GM19452 (cell line): Measurements from ENCODE around the gene LRAT.

Experiments used
- ATAC-seq: cut with Tn5 transposase; IDR thresholded peaks from one replicate; pipeline ENCODE4 v1.9.1; 2021; ENCODE audit not compliant: unreplicated experiment

The LRAT gene

GRCh38 chr4:154760895-154761294 lies 17.1 kb downstream of the LRAT start:
- no peak for ATAC-seq

GRCh38 chr4:154778264-154778663 lies 34.5 kb downstream of the LRAT start:
- ATAC-seq, result no peak

- ATAC-seq, result no peak
Observed at GRCh38 chr4:154779362-154779947, 35.7 kb downstream of the LRAT start.

DNA sequence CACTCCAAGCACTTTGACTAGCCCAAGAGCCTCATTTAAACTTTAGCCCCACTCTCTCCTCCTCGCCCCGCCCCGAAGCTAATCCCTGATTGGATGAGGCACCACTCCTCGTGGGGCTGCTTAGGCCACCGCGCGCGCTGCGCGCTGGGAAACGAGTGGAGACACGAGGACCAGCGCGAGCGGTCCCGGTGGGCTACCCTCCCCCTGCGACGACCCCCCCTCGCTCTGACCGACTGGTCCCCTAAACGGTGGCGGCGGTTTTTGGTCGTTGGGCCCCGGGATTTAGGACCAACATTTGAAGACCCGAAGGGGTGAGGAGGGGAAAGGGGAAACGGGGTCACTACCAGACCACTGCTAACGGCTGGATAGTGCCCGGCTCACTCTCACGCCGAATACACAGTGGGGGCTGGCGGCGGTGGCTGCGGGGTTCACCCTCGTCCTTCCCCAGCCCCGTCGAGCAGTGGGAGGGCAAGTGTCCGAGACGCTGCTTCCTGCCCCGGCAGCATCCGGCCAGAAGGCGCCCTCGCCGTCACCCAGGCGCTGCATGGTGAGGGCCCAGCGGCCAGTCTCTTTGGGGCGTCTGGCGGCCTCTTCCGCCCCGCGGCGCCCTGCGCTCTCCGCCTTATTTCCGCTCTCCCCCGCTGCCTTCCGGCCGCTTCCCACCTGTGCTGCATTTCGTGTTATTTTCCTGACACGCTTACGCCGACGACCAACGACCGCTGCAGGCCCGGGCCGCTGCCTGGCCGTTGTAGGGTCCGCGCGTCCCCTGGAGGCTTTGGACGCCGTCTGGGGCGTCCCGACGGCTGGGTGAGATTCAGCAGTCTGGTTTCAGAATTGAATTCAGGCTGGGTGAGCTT lies 37.6 kb downstream of the LRAT start, which contains the start of gene RBM46:
Gene RBM46, plus strand, starts transcription at position 147 of the 857 bp plus-strand sequence. CDS start 15,481 bp downstream, outside the sequence.
- ATAC-seq, result no peak

- ATAC-seq, result no peak
Observed at GRCh38 chr4:154781983-154782293, 38.1 kb downstream of the LRAT start.
